HG02970 (cell line): ENCODE results near the gene PDGFRA.
"Not testable (repeated sequence)": the region's sequence is repeated elsewhere in the genome, so short reads cannot be mapped to it uniquely, and the experiment has no call there.

Source experiments
- ATAC-seq: cut with Tn5 transposase; IDR thresholded peaks from one replicate; pipeline ENCODE4 v1.9.1; 2021; ENCODE audit warnings: mild to moderate bottlenecking, moderate library complexity, moderate number of reproducible peaks; ENCODE audit not compliant: unreplicated experiment, low FRiP score

PDGFRA gene

GRCh38 chr4:54315561-54316538, 86.8 kb downstream of the PDGFRA start:
- peak; percentile 92 for ATAC-seq

DNA sequence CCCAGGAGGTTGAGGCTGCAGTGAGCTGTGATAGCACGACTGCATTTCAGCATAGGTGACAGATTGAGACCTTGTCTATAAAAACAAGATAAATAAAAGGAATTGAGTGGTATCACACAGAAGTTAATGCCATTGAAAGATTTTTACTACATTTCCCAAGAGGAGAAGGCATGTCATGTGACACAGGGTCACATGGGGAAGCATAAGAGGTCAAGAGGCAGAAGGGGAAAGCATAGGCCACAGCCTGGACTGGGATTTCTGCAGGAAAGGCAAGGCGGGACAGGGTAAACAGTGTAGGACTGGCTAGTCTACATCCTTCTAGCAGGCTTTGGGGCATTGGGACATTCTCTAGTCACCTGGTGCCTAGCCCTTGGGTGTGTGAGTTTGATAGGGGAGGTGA, 88.6 kb downstream of the PDGFRA start:
- ATAC-seq: no peak

DNA sequence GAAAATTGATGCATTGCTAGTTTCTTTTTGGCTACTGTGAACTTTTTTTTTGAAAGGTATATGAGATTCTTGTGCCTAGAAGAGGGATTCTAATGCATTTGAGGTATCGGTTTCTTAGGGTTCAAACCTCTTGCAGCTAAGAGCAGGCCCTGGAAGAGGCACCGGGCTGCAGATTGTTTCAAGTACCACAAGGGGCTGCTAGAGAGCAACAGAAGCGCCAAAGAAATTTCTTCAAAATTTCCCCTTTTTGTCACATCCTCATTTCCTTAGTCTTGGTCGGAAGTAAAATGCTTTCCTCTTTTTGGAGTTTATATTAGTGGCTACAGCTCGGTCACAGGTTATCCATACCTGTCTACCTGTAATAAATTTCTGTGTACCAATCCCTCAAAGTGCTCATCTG, 89.8 kb downstream of the PDGFRA start:
- ATAC-seq: no peak

GRCh38 chr4:54320826-54321685, 92.0 kb downstream of the PDGFRA start:
- ATAC-seq: no peak

DNA sequence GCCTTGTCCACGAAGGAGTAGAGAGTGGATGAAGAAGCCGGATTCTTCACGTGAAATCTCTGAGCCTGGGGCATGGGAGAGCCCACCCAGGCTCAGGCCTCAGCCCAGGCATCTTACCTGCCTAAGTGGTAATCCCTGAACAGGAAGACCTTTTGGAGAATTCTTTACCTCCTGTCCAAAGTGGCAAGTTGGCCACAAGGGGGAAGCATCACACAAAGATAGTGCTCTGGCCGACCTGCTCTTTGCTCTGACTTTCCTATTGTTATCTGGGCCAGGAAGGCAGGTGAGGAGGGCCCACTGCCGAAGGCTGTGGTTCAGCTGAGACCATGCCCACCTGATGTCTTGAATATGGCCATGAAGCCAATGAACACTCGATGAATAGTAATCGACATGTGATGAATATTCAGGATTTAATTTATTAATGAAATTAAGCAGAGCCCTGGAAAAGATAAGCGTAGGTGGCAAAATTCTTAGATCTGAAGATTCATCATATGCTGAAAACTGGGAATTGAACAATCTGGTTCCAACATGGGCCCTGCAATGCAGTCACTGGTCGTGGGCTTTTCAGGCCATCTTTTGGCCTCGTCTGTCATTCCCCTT, 93.8 kb downstream of the PDGFRA start:
- peak; percentile 56 for ATAC-seq

DNA sequence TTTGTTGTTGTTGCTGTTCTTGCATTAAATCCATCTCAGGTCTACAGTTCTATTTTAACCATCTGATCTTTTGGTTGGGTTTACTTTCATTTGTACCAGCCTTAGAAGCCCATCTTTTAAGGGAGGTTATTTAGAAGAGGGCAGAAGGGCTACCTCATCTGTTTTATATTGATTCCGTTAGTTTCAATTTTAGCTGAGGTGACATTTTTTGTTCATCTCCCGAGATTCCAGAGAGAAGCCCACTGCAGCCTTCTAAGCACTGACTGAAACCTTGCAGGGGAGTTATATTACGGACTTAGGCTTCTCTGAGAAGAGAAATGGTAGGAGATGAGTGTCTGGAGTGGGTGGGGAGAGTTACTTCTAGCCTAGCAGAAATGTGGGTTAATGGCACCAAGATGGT, 101.8 kb downstream of the PDGFRA start:
- ATAC-seq: no peak

DNA sequence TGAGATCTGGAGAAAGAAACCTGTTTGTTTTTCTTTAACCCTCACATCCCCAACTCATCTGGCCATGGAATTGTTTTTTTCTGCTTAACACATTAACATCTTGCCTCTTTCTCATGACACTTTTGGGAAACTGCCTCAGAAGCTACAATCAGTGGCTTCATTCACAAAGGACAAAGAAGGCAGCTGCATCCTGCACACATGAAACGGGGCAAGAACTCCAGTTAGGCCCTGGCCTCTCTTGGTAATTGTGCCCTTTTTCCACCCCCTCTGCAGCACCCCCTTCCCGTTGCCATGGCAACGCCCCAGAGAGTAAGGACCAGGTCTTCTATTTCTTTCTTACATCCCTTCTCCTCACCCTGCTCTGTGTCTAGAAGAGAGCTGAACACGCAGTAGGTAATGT, 103.4 kb downstream of the PDGFRA start:
- ATAC-seq: no peak

DNA sequence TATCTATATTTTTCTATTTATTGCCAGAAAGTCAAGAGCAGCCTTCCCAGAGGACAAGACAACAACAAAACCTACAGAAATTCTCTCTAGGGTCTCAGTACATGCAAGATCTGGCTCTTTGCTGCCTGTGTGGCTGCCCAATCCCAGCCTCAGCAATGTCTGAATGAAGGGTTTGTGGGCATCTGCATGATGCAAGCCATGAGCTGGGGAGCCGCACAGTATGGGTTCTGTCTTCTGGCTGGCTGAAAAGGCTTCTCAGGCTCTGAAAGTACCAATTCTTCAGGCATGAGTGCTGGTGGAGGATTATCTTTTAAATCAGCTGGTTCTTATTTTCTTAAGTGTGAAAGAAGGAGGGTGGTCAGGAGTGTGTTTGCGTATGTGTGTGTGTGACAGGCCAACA, 104.6 kb downstream of the PDGFRA start:
- ATAC-seq: no peak

DNA sequence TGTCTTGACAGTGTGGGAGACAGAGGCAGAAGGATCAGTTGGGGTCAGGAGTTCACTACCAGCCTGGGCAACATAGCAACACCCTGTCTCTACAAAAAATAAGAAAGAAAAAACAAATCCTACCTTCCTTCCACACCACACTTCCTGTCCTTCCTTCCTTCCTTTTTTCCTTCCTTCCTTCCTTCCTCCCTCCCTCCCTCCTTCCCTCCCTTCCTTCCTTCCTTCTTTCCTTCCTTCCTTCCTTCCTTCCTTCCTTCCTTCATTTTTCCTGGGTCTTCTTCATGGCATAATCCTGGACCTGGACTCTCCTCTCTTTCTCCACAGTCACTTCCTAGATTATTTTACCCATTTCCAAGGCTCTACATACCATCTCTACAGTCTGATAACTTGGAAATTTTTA, 105.7 kb downstream of the PDGFRA start:
- ATAC-seq: not testable (repeated sequence)

DNA sequence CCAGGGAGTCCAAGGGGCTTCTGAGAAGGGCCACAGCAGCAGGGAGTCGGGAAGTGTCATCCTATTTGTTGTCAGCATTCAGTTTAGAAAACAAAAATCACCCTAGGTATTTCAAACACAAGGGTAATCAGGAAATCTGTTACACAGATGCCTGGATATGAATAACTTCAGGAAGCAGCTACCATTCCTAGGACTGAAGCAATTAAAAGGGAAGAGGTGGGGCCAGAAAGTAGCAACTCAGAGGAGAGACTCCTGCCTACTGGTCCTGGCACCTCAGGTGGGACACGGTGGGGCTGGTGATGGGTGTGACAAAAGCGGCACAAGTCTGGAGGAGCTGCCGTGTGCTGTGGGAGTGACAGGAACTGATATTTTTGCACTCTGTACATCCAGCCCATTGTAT, 107.9 kb downstream of the PDGFRA start:
- no peak for ATAC-seq

- ATAC-seq: not testable (repeated sequence)
Measured at GRCh38 chr4:54342067-54342466, 113.0 kb downstream of the PDGFRA start.
